Activated effector memory CD4-positive, alpha-beta T cell treated with anti-CD3 and anti-CD28 coated beads, Interleukin-2, amount 50 U/mL, for 16 hours (primary cell): Measurements from ENCODE around the gene ADIPOR1.
A peak's percentile ranks its signal among the peaks of the same experiment; 100 is the strongest.
"Not testable (repeated sequence)": the region's sequence is repeated elsewhere in the genome, so short reads cannot be mapped to it uniquely, and the experiment has no call there.

Source experiments
- DNase-seq: peaks from one replicate; pipeline ENCODE4 v3.0.0-alpha.2; 2020

The ADIPOR1 gene, protein sequence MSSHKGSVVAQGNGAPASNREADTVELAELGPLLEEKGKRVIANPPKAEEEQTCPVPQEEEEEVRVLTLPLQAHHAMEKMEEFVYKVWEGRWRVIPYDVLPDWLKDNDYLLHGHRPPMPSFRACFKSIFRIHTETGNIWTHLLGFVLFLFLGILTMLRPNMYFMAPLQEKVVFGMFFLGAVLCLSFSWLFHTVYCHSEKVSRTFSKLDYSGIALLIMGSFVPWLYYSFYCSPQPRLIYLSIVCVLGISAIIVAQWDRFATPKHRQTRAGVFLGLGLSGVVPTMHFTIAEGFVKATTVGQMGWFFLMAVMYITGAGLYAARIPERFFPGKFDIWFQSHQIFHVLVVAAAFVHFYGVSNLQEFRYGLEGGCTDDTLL

DNA sequence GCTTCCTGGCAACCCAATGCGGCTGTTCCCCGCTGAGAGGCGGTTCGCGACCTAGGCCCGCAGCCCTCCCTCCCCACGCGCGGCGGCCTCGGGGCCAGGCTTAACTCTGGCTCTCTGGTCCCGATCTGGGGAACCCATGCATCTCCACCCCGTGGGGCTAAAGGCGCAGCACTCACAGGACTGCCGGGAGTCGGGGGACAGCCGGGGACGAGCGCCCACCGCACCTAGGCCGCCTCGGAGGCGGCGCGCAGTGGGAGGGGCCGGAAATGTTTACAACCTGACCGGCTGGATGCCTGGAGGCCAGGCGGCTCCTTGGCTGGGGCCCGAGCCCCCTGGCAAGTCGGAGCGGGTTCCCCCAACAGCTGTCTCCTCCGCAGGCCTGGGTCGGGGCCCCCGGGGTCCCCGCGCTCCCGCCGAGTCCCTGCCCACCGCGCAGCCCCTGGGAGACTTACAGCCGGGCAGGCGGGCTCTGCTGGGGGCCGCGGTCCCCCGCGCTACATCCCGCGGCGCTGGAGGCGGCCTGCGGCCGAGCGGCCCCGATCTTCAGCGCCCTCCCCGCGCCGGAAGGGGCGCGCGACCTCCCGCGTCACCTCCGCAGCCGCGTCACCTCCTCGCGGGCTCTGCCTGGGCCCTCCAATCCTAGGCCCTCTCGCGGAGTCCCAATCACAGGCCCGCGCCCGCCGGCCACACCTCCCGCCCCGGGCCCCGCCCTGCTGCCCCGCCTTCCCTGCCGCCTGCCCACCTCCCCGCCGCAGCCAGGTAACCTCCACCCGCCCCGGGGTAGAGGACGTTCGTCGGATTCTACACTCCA is at the start of gene ADIPOR1:
Gene ADIPOR1, minus strand, starts transcription at position 580 of the 811 bp plus-strand sequence. CDS start 7,242 bp downstream, outside the sequence.
- peak; percentile 98 for DNase-seq

DNA sequence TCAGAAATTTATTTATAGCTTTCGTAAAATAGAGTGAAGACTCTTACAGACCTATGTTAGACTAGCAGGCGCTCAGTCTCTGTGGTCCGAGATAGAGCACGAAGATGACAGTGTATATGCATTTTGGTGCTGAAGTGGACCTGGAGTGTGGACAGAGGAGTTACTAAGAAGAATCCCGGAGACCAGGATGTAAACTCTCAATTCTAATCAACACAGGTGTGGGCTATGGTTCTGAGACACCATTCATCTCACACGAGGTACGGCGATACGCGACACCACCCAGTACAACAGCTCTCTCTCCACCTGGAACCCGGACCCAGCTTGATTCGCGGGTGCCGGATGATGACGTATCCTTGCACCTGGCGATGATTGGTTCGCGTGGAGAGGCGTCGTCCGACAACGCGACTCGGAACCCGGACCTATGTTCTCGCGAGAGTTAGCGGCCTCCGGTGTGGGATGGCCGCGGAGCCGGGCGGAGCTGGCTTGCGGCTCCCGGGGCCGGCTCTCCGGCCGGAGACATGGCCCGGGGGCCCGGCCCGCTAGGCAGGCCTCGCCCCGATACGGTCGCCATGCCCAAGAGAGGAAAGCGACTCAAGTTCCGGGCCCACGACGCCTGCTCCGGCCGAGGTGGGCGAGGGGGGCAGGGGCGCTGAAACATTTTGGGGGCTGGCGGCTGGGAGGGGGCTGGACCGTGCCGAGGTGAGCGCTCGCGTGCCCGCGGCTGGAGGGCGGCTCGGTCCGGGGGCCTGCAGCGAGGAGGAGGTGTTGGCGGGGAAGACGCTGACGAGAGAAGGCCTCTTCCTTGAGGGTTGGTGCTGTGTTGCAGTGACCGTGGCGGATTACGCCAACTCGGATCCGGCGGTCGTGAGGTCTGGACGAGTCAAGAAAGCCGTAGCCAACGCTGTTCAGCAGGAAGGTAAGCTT is 49.1 kb upstream of the ADIPOR1 start, which contains the start of gene TMEM183A:
Gene TMEM183A, plus strand, starts transcription at position 427 of the 924 bp plus-strand sequence. Its CDS starts 92 bp downstream, at position 519.
- peak; percentile 98 for DNase-seq

DNA sequence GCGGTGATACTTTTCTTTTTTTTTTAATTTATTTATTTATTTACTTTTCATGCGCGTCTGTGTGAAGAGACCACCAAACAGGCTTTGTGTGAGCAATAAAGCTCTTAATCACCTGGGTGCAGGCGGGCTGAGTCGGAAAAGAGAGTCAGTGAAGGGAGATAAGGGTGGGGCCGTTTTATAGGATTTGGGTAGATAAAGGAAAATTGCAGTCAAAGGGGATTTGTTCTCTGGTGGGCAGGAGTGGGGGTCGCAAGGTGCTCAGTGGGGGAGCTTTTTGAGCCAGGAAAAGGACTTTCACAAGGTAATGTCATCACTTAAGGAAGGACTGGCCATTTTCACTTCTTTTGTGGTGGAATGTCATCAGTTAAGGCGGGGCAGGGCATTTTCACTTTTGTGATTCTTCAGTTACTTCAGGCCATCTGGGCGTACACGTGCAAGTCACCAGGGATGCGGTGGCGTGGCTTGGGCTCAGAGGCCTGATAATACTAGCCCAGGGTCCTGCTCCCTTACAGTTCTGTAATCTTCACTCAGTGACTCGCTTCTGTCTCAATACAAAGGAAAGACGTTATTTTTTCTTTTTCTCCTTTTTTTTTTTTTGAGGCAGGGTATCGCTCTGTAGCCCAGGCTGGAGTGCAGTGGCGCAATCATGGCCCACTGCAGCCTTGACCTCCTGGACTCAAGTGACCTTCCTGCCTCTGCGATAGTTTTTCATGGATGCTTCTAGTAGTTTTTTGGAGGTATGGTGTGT is 47.5 kb upstream of the ADIPOR1 start:
- DNase-seq = not testable (repeated sequence)

DNA sequence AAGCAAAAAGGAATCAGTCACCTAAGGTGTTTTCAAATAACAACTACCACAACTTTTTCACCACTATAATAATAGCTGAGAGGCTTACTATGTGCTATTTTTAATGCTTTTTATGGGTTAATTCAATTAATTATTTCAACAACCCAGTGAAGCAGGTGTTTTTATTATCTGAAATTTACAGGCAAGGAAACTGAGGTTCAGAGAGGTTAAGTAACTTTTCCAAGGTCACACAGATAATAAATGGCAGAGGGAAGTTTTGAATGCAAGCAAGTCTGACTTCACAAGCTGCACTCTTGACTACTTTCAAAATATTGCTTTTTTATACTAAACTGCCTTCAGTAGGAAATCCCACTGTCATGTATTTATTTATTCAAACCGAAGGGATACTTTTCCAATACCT is 44.8 kb upstream of the ADIPOR1 start:
- no peak for DNase-seq

DNA sequence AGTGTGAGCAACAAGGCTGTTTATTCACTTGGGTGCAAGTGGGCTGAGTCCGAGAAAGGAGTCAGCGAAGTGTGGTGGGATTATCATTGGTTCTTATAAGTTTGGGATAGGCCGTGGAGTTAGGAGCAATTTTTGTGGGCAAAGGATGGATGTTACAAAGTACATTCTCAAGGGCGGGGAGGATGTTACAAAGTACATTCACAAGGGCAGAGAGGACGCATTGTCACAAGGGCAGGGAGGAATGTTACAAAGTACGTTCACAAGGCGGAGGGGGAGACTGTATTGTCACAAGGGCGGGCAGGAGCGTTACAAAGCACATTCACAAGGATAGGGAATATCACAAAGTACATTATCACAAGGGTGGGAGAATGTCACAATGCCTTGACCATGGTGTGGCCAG is 43.9 kb upstream of the ADIPOR1 start:
- DNase-seq = no peak

DNA sequence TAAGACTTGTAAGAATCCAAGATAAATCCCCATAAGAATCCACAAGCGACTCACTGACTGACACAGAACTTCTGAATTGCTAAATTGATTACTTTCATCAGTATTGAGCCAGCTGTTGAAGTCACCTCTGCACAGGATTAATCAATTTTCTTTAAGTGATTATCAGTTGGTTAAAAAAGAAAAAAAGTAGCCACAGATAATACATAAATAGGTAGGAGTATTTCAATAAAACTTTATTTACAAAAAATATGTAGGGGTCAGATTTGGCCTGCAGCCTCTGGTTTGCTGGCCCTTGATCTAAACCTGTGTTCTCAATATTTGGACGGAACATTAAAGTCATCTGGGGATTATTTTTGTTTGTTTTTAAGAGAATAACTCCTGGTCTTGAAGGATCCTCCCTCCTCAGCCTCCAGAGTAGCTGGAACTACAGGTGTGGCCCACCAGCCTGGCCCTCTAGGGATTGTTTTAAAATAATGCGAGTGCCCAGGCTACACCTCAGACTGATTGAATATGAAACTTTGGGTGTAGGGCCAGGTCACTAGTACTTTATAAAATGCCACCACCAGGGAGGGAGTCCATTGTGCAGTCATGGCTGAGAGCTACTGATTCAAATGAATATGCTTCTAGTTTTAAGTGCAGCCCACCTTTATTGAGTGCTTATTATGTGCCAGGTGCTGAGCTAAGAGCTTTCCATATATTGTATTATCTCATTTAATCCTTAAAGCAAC is 42.3 kb upstream of the ADIPOR1 start:
- no peak for DNase-seq

DNA sequence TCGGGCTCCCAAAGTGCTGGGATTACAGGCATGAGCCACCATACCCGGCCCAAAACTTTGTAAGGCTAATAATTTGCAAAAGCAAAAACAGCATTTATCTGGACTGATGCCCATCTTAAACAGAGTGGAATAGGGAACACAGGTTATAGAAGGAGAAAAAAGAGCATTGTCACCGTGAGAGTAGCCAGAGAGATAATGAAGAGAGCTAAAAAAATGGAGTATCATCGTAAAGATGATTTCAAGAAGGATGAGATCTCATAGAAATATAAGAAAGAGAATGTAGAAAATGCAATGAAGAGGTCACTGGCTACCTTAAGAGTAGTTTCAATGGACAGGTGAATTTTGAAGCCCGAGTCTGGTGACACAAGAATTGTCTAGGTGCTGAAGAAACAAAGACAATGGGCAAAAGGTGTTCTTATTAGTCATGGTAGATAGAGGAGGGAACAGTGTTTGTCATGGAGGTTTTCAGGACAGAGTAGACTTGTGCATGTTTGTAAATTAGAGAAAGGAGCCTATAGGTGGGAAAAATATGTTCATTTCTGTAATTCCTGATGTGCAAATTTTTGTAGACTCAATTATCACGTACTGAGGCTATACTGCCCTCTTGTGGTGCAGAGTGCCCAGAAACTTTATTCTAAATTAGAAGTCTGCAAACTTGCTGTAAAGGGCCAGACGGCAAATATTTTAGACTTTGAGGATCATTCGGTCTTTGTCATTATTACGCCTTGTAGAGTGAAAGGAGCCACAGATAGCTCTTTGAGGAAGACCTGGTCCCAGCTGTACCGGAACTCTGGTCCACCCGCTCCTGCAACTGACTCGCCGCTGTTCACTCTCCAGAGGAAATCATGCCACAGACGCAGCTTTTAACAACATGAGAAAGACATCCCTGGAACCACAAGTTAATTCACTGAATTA is 41.0 kb upstream of the ADIPOR1 start:
- DNase-seq = peak; percentile 81

DNA sequence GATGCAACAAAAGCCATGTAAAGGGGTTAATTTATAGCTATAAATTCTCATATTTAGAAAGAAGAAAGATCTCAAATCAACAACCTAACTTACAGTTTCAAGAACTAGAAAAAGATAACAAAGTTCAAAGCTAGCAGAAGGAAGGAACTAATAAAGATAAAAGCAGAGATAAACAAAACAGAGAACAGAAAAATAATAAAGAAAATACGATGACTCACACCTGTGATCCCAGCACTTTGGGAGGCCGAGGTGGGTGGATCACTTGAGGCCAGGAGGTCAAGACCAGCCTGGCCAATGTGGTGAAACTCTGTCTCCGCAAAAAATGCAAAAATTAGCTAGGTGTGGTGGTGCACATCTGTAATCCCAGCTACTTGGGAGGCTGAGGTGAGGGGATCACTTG is 36.6 kb upstream of the ADIPOR1 start:
- DNase-seq = no peak

DNA sequence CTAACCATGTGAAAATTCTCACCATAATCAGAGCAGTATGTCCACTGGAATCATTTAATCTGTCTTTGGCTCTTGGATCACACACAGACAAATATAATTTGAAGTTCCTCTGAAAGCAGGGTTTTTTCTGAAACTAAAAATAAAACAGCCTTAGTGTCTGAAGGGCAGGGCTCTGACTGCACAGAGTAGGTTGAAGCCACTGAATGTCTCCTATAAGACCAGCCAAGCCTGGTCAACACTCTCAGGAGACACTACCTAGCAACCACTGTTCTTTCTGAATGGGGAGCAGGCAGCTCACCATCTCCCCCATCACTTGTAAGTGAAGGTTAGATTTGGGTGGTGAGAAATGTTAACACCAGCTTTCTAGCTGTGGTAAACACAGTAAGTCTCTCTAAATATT is 33.0 kb upstream of the ADIPOR1 start:
- no peak for DNase-seq

DNA sequence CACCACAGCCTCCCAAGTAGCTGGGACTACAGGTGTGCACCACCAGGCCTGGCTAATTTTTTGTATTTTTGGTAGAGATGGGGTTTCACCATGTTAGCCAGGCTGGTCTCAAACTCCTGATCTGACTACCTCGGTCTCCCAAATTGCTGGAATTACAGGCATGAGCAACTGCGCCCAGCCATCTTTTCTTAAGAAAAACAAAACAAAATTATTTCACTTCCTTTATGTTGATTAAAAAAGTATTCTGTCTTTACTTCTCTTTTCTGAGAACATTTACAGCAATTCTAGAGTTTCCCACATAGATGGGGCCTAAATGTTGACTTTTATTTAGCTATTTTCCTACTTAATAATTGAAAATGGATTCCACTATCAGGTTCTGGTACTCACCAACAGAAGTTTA is 31.8 kb upstream of the ADIPOR1 start:
- DNase-seq = no peak

DNA sequence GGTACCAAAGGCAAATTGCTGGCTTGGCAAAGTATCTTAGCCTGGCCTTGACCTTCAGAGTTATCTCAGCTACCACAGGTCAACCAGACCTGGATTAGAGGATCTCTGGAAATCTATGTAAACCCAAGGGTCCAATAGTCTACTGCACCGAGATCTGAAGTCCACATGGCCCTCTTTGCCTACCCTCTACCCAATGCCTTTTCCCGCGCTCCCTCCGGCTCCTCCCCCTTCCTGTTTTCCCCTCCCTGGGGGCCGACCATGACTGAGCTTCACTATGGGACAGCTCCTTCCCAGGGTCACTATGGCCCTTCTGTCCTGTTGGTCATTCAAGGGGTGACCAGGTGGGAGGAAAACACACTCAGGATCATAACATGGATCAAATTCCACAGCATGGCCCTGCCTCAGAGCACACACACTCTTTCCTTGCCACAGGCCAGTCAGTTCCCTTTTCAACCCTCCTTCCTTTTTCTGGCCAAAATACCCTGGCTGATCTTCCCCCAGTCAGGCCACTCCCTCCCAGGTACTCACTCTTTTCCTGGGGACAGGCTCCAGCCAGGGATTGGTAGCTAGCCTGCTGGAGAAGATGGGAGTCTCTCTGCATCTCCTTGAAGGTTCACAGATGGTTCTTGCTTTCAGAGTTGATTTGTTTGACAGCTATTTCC is 29.9 kb upstream of the ADIPOR1 start:
- DNase-seq = no peak

DNA sequence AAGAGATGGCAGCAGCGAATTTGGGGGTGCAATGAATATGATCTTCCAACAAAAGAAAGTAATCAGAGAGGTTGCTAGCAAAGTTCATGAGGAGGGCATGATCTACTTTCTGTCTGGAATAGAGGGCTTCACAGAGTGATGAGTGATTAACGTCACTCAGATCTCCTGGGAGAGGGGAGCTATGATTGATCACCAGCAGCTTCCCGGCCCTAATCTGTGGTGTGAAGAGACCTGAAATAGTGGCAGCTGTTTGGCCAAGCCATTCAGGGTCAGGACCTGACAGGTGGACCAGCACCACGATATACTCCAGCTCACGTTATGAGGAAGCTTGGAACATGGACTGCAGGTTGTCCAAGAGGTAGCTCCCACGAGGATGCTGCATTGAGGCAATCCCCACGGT is 29.1 kb upstream of the ADIPOR1 start:
- DNase-seq = no peak

DNA sequence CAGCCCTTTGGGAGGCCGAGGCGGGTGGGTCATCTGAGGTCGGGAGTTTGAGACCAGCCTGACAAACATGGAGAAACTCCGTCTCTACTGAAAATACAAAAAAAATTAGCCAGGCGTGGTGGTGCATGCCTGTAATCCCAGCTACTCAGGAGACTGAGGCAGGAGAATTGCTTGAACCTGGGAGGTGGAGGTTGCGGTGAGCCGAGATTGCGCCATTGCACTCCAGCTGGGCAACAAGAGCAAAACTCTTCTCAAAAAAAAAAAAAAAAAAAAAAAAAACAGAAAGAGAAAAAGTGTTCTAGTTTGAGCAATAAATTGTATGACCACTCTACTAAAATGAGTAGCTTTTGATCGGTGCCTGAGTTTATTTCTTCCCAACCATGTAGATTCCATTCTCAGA is 28.0 kb upstream of the ADIPOR1 start:
- DNase-seq = not testable (repeated sequence)

DNA sequence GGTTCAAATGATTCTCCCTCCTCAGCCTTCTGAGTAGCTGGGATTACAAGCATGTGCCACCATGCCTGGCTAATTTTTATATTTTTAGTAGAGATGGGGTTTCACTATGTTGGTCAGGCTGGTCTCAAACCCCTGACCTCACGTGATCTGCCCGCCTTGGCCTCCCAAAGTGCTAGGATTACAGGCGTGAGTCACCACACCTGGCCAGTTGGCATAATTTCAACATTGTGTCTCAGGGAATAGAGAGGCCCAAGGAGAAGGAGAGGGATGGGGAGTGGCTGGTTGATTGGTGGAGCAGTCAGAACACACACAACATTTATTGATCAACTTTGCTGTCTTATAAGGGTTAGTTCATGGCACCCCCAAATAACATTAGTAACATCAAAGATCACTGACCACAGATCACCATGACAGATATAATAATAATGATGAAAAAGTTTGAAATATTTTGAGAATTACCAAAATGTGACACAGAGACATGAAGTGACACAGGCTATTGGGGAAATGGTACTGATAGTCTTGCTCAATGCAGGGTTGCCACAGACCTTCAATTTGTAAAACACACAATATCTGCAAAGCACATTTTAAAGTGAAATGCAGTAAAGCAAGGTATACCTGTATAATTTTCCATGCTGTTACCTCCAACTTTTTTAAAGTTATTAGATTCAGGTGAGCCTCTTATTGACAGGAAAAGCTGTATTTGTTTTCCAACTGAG is 24.8 kb upstream of the ADIPOR1 start:
- no peak for DNase-seq

DNA sequence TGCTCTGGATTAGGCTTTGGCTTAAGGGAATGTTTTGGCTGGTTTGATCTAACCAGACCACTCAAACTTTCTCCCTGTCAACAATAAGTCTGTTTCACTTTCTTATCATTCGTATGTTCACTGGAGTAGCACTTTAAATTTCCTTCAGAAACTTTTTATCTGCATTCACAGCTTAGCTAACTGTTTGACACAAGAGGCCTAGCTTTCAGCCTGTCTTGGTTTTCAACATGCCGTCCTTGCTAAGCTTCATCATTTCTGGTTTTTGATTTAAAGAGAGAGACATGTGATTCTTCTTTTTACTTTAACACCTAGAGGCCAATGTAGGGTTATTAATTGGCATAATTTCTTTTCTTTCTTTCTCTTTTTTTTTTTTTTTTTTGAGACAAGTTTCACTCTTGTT is 23.8 kb upstream of the ADIPOR1 start:
- no peak for DNase-seq

DNA sequence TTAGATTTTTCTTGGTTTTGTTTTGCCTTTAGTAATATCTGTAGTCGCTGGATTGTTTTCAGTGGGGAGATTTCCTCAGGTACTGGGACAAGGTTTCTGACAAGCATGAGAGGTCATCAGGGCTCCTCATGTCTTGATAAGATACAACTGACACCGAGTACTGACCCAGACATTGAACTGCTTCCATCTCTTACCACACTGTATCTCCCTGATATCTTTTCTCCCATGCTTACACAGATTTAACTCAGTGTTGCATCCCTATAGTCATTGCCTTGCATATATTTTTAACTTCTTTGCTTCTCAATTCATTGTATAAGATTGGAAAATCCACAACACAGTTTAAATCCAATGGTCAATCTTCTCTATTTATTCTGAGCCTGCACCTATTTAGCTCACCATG is 21.3 kb upstream of the ADIPOR1 start:
- DNase-seq = no peak

DNA sequence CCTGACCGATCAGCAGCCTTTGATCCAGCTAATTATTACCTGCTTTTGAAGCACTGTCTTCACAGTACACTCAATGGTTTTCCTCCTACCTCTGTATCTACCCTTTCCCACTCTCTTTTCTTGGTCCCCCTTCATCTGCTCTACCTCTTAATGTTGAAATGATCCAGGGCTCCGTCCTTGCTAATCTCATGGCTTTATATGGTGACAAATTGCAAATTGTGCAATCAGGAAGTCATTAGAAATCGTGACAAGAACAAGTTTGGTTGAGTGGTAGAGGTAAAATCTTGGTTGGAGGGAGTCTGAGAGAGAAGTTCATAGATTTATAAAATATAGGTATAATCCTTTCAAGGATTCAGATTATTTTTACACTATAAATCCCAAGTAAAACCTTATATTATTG is 18.5 kb upstream of the ADIPOR1 start:
- no peak for DNase-seq

DNA sequence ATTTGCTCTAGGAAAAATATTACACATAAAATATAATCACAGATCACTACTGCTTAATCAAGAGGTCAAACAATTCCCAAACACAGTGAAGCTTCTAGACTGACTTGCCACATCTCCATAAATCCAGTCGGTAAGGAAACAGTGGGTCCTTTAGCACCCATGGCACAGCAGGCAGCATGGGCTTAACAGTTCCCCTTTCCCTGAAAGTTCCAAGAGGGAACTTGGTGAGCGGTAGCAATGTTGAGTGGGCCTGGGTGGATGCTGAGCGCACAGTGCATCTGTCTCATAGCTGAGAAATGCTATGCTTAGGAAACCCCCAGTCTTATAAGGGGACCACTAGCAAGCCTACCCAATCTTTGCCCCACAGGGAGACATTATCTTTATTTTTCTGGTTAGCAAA is 16.7 kb upstream of the ADIPOR1 start:
- no peak for DNase-seq

DNA sequence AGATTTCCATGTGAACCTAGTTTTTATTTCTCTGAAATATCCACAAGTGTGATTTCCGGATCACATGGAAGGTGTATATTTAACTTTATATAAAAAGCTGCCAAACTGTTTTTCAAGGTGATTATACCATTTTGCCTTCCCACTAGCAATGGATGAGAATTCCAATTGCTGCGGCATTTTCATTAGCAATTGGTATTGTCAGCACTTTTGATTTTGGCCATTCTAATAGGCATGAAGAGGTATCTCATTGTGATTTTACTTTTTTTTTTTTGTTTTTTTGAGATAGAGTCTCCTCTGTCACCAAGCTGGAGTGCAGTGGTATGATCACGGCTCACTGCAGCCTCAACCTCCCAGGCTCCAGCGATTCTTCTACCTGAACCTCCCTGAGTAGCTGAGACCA is 13.9 kb upstream of the ADIPOR1 start:
- no peak for DNase-seq
